ENCODE measurements around the gene THOC6. TPM values are rescaled to one million over a fixed set of nuclear protein-coding genes. Genes with fewer than 3 reads are reported as not detected.
A peak's percentile ranks its signal among the peaks of the same experiment; 100 is the strongest.

THOC6 gene
- total RNA-seq, 1 experiment from 2014 or later, result 68.2 TPM

DNA sequence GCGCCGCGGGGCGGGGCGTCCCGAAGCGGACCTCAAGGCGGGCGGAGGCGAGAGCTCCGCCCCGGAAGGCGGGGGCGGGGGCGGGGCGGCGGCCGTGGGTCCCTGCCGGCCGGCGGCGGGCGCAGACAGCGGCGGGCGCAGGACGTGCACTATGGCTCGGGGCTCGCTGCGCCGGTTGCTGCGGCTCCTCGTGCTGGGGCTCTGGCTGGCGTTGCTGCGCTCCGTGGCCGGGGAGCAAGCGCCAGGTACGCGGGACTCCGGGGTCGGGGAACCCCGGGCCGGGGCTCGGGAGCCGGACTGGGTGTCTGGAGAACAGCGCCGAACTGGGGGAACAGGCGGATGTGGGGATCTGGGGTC is 3.6 kb upstream of the THOC6 start, which contains the start of gene TNFRSF12A:
Gene TNFRSF12A (plus strand): TSS at position 122 of the 357 bp plus-strand sequence. CDS start 30 bp downstream, at position 152.
- Mint-ChIP-seq H3K27me3 (ENCODE audit: low read depth) (peaks cover 7% of the 10 kb centered on the region; the same call in 1 of the 2 replicates), H3K27ac (peak within 1 kb of the TSS; percentile 98 to 100 (median 99)), H3K36me3 (ENCODE audit: insufficient read depth in 1 of 3, low read depth in 3 of 3) (peaks cover 17 to 37% (median 25%) of the 10 kb centered on the region in 3 experiments), H3K4me1 (peaks cover 34 to 64% of the 10 kb centered on the region in 2 experiments), H3K9me3 (no peaks in the 10 kb centered on the region; a peak in 2 of 5 replicates), H3K4me3 (peak within 1 kb of the TSS; percentile 93 to 96)
- H3K4ac ChIP-seq (ENCODE audit: low read depth, low read length), result no peak within 1 kb of the TSS; the same call in 1 of the 2 replicates
- no peak within 1 kb of the TSS for H2AFZ ChIP-seq (ENCODE audit: low read length)
- no peaks in the 10 kb centered on the region for H4K20me1 ChIP-seq (ENCODE audit: control insufficient read depth, insufficient read depth, insufficient read length)
- H3T11ph ChIP-seq (ENCODE audit: low read length), result no peak within 1 kb of the TSS
- no peak within 1 kb of the TSS for H2BK5ac ChIP-seq (ENCODE audit: insufficient read length, low read length)
- H3K9me3 ChIP-seq (ENCODE audit: control insufficient read depth, low read depth, low read length), result no peaks in the 10 kb centered on the region
- peaks cover 33% of the 10 kb centered on the region for H3K23me2 ChIP-seq (ENCODE audit: insufficient read length, low read depth, low read length, poor library complexity, severe bottlenecking)
- peak within 1 kb of the TSS; percentile 87 for H3K14ac ChIP-seq (ENCODE audit: insufficient read depth, low read length)
- no peak within 1 kb of the TSS for H3K56ac ChIP-seq (ENCODE audit: insufficient read length, low read depth, low read length)
- H3K23ac ChIP-seq (ENCODE audit: insufficient read length, low read depth, low read length), result no peak within 1 kb of the TSS
- H3K4me2 ChIP-seq (ENCODE audit: insufficient read depth, insufficient read length, low read length), result peak within 1 kb of the TSS; percentile 51
- no peak within 1 kb of the TSS for H4K8ac ChIP-seq (replicated peaks; ENCODE audit: insufficient read length, low read depth, low read length)
- H2BK15ac ChIP-seq (ENCODE audit: low read depth, low read length), result no peak within 1 kb of the TSS
- no peak within 1 kb of the TSS for H2BK12ac ChIP-seq (ENCODE audit: insufficient read length, low read depth, low read length)
- no peak within 1 kb of the TSS for H2BK120ac ChIP-seq (ENCODE audit: low read depth, low read length, poor library complexity, severe bottlenecking)
- peaks cover 9% of the 10 kb centered on the region; the same call in 1 of the 2 replicates for H3K79me2 ChIP-seq (ENCODE audit: insufficient read depth, low read length)
- H3K4me1 ChIP-seq (ENCODE audit: insufficient read depth, low read length), result peaks cover 2% of the 10 kb centered on the region; the same call in 1 of the 2 replicates
- H2AK5ac ChIP-seq (ENCODE audit: insufficient read length, low read length), result no peak within 1 kb of the TSS
- H4K91ac ChIP-seq (ENCODE audit: insufficient read length, low read depth, low read length), result no peak within 1 kb of the TSS
- no peak within 1 kb of the TSS for H4K5ac ChIP-seq (ENCODE audit: insufficient read length, low read depth, low read length)
- no peaks in the 10 kb centered on the region for H3K27me3 ChIP-seq (ENCODE audit: insufficient read depth, low read length)
- peak within 1 kb of the TSS; percentile 76 for H3K9ac ChIP-seq (ENCODE audit: extremely low read depth, insufficient read length, low read length)
- peak within 1 kb of the TSS; percentile 64 for H3K27ac ChIP-seq (ENCODE audit: insufficient read length, low read depth, low read length)
- H3K79me1 ChIP-seq (ENCODE audit: insufficient read depth, low read depth, low read length, poor library complexity, severe bottlenecking), result no peaks in the 10 kb centered on the region
- peak; percentile 83 for DNase-seq
- no peak within 1 kb of the TSS for H2BK20ac ChIP-seq (ENCODE audit: low read depth, low read length, poor library complexity, severe bottlenecking)
- WGBS (ENCODE audit: extremely low coverage, insufficient read length, low lambda C conversion rate), result no CpG with 5 or more reads among the region's 49 CpGs
- TF ChIP-seq CTCF (conservative IDR thresholded peaks at IDR 0.05), result 0 out of 3 replicates have a peak, but pooled peaks have one; percentile 11
- peak within 1 kb of the TSS; percentile 89 for H3K18ac ChIP-seq (ENCODE audit: insufficient read length, low read depth, low read length)

Measured in H9 (cell line).